NCI-H2227 (cell line): Measurements from ENCODE around the gene ZAR1L.

ENCODE experiments used
- DNase-seq: peaks from one replicate; lab custom pipeline; 2025; ENCODE audit not compliant: unreplicated experiment; lab: John Stamatoyannopoulos, UW

The ZAR1L gene

DNA sequence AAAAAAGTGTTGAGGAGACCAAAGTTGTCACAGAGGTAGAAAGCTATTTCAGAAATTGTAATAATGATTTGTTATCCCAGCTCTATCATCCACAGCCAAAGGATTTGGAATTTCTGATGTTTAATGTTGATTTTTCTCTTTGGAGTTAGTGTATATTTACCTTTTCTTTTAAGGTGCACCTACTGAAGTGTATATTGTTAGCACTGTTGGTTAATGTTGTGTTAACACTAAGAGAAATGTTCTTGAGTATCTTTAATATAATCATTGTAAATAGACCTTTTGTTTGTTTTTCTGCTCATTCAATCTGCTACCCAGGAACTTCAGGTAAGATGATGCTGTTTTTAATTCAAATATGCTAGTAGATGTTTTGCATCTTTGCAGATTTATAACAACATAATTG is 57.5 kb downstream of the ZAR1L start:
- DNase-seq, result no peak

DNA sequence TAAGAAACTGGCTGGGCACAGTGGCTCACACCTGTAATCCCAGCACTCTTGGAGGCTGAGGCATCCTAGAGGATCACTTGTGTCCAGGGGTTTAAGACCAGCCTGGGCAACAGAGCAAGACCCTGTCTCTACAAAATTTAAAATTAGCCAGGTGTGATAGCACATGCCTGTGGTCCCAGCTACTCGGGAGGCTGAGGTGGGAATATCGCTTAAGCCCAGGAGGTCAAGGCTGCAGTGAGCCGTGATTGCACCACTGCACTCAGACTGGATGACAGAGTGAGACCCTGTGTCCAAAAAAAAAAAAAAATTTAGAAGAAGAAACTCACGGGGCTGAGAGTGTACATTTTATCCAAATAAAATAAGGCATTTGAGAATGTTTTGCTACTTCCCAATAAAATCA is 58.9 kb downstream of the ZAR1L start:
- no peak for DNase-seq

DNA sequence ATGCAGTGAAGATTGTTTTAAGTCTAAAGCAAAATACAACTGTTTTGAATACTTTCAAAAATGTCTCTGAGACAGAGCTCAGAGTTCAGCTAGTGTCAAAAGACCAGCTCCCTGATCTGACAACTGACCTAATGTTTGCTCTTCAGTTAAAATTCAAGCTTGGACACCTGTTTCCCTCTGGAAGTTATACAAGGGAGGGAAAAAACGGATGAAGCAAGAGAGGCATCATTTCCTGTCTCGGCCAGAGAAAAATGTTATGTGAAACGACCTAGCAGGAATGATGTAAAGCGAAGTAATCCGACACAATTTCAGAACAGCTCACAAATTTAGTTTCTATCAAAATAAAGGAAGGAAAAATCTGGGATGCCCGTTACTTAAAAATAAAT is 59.4 kb downstream of the ZAR1L start:
- DNase-seq, result no peak

DNA sequence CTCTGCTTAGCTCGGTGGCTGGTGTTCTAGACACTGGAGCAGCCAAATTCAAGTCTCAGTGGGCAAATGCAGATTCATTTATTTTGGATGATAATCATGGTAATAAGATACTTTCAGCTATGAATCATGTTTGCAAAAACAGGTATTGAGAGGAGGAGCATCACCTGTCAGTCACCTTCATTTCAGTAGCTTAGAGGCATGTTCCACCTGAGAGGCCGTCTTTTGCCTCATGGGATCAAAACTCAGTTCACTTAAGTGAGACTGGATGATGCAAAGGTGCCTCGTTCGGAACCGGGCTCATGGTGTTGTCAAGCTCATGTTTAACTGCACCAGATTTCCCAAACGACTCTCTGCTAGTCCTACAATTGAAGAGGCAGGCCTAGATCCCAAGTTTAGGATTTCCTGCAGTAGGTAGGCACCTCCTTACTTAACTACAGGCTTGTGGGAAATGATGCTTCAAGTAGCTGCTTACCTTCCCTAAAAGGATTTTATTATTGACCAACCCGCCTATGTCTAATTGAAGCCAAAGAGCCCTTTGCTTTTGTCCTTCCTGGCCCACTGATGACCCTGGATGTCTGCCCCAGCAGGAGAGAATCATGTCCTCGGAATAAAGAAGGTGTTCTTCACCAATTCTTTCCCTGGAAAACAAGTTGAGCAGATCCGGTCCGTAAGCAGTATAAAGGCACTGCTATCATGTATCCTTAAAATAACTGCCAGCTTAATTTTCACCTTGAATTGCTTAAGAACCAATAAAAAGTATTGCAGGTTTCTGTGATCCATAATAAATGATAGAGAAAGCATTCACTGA is 60.0 kb downstream of the ZAR1L start:
- DNase-seq, result no peak

DNA sequence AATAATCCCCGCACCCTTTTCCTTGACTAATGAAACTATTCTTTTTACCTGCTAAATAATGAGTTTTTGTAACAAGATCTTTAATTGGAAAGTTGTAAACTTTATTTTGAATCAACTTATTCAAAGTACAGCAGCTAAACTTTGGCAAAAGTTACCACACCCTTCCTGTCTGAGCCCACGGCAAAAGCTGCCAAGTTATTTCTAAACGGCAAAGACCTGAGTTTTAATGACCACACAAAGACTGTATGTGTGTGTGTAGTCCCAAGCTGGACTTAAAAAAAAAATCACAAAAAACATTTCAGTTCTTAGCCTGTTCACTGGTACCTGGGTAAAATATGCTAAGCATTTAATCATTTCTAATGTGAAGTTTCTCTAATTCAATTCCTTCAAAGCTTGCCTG is 60.7 kb downstream of the ZAR1L start:
- DNase-seq, result no peak

DNA sequence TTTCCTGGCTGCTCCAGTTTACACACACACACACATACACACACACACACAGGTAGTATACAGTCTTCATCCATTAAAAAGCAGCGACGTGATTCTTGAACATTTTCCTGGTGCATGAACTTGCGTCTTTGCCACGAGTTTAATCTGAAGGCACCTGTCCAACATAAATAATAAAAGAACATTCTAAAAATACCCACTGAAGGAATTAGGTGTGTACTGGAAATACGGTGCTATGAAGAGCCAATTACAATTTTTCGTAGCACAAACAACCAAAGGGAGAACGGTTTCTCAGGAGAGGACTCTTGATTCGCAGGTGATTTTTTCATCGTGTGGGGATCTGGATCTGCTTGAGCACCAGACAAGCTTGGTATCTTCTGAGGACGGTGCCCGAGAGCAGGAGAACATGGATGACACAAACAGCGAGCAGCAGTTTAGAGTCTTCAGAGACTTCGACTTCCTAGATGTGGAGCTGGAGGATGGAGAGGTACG is 61.2 kb downstream of the ZAR1L start:
- DNase-seq, result no peak
